Trophoblast cell (in vitro differentiated cells and primary cell): ENCODE data around the gene STAMBP.

Source experiments
- DNase-seq, 2 donors: peaks; one replicate each; pipeline ENCODE4 v3.0.0-alpha.2; 2016
- H2AFZ ChIP-seq: 2 replicates; pipeline ENCODE4 v1.6.1; 2013; ENCODE audit warnings: low read length, moderate library complexity, mild to moderate bottlenecking; ENCODE audit not compliant: insufficient read depth, poor library complexity
- H2AK5ac ChIP-seq: 2 replicates; pipeline ENCODE4 v1.6.1; 2013; ENCODE audit warnings: mild to moderate bottlenecking, low read length
- H2BK120ac ChIP-seq: 2 replicates; pipeline ENCODE4 v1.6.1; 2013; ENCODE audit warnings: low read length, mild to moderate bottlenecking, moderate library complexity; ENCODE audit not compliant: insufficient read depth, poor library complexity
- H2BK12ac ChIP-seq: 2 replicates; pipeline ENCODE4 v1.6.1; 2013; ENCODE audit warnings: mild to moderate bottlenecking, low read length, moderate library complexity
- H2BK5ac ChIP-seq: 2 replicates; pipeline ENCODE4 v1.6.1; 2013; ENCODE audit warnings: low read length, low read depth, moderate library complexity, mild to moderate bottlenecking; ENCODE audit not compliant: poor library complexity
- H3K14ac ChIP-seq: 2 replicates; pipeline ENCODE4 v1.6.1; 2013; ENCODE audit warnings: mild to moderate bottlenecking, low read length
- H3K18ac ChIP-seq: 2 replicates; pipeline ENCODE4 v1.6.1; 2013; ENCODE audit warnings: mild to moderate bottlenecking, low read length
- H3K23ac ChIP-seq: 2 replicates; pipeline ENCODE4 v1.6.1; 2013; ENCODE audit warnings: low read length
- H3K27ac ChIP-seq: 2 replicates; pipeline ENCODE4 v1.5.1; 2013; ENCODE audit warnings: low read depth, mild to moderate bottlenecking, inconsistent platforms, low read length, moderate library complexity
- H3K27me3 ChIP-seq: 2 replicates; pipeline ENCODE4 v1.6.1; 2013; ENCODE audit warnings: inconsistent platforms, mild to moderate bottlenecking, low read length, moderate library complexity; ENCODE audit not compliant: insufficient read depth
- H3K36me3 ChIP-seq, 2 experiments: 1 replicate in 1 of 2; 2 replicates in 1 of 2; pipeline ENCODE4 v1.6.1; 2013; ENCODE audit warnings: low read length in 2 of 2, mild to moderate bottlenecking in 2 of 2, moderate library complexity in 1 of 2; ENCODE audit not compliant: insufficient read depth in 2 of 2, control insufficient read depth in 1 of 2
- H3K4ac ChIP-seq: 2 replicates; pipeline ENCODE4 v1.6.1; 2013; ENCODE audit warnings: low read depth, mild to moderate bottlenecking, low read length, moderate library complexity
- H3K4me1 ChIP-seq, 2 experiments: 1 replicate in 1 of 2; 2 replicates in 1 of 2; pipeline ENCODE4 v1.6.1; 2013; ENCODE audit warnings: low read length in 2 of 2, mild to moderate bottlenecking in 2 of 2, moderate library complexity in 1 of 2; ENCODE audit not compliant: insufficient read depth in 2 of 2, control insufficient read depth in 1 of 2
- H3K4me2 ChIP-seq: 2 replicates; pipeline ENCODE4 v1.6.1; 2013; ENCODE audit warnings: inconsistent platforms, mild to moderate bottlenecking, low read length, moderate library complexity
- H3K4me3 ChIP-seq: 2 replicates; pipeline ENCODE4 v1.5.1; 2013; ENCODE audit warnings: mild to moderate bottlenecking, low read depth, low read length, inconsistent platforms
- H3K79me1 ChIP-seq: one replicate; pipeline ENCODE4 v1.6.1; 2013; ENCODE audit warnings: low read length
- H3K79me2 ChIP-seq: 2 replicates; pipeline ENCODE4 v1.6.1; 2013; ENCODE audit warnings: low read length, mild to moderate bottlenecking; ENCODE audit not compliant: control insufficient read depth, insufficient read depth, poor library complexity
- H3K9ac ChIP-seq: 2 replicates; pipeline ENCODE4 v1.6.1; 2013; ENCODE audit warnings: mild to moderate bottlenecking, low read length
- H3K9me3 ChIP-seq: 2 replicates; pipeline ENCODE4 v1.6.1; 2013; ENCODE audit warnings: low read depth, mild to moderate bottlenecking, control low read depth, inconsistent platforms, low read length; ENCODE audit not compliant: insufficient read depth
- H4K12ac ChIP-seq: 2 replicates; pipeline ENCODE4 v1.6.1; 2013; ENCODE audit warnings: low read depth, mild to moderate bottlenecking, low read length, moderate library complexity
- H4K8ac ChIP-seq: 2 replicates; pipeline ENCODE4 v1.6.1; 2013; ENCODE audit warnings: low read depth, mild to moderate bottlenecking, low read length, moderate library complexity
- H4K91ac ChIP-seq: one replicate; pipeline ENCODE4 v1.6.1; 2013; ENCODE audit warnings: low read depth, mild to moderate bottlenecking, low read length, moderate library complexity
- WGBS: extraction: QIAGEN DNeasy Blood & Tissue Kit; methylation state at CpG from one replicate; pipeline ENCODE4 v1.1.7; 2013; ENCODE audit warnings: missing lambda C conversion rate; ENCODE audit not compliant: insufficient read length, insufficient coverage; ENCODE audit errors: extremely low coverage; 5-methylcytosine and 5-hydroxymethylcytosine counted together

Gene STAMBP

GRCh38 chr2:73859721-73860586 lies 31.2 kb downstream of the STAMBP start:
- H2AFZ ChIP-seq = no peak overlapping the region
- no peaks in the 10 kb centered on the region for H3K79me2 ChIP-seq
- H3K4me3 ChIP-seq = no peak overlapping the region
- H4K91ac ChIP-seq = no peak overlapping the region
- H2BK5ac ChIP-seq = no peak overlapping the region
- no peak overlapping the region for H4K8ac ChIP-seq
- no peak overlapping the region for H2BK12ac ChIP-seq
- no peaks in the 10 kb centered on the region for H3K79me1 ChIP-seq
- no peak overlapping the region for H3K18ac ChIP-seq
- H3K36me3 ChIP-seq = peaks cover 9 to 44% of the 10 kb centered on the region in 2 experiments
- H3K14ac ChIP-seq = no peak overlapping the region
- no peak overlapping the region for H2BK120ac ChIP-seq
- H3K27me3 ChIP-seq = no peaks in the 10 kb centered on the region
- DNase-seq = peak; percentile 7 to 46
- H3K4me1 ChIP-seq = no peaks in the 10 kb centered on the region
- no peak overlapping the region for H3K4me2 ChIP-seq
- no peak overlapping the region for H3K27ac ChIP-seq
- no peaks in the 10 kb centered on the region for H3K9me3 ChIP-seq
- H2AK5ac ChIP-seq = no peak overlapping the region
- no peak overlapping the region for H3K9ac ChIP-seq
- H3K4ac ChIP-seq = no peak overlapping the region
- no peak overlapping the region for H3K23ac ChIP-seq
- H4K12ac ChIP-seq = no peak overlapping the region
- WGBS = no CpG with 5 or more reads among the region's 6 CpGs

- no peak overlapping the region for H4K91ac ChIP-seq
- H3K36me3 ChIP-seq = peaks cover 9 to 35% of the 10 kb centered on the region in 2 experiments
- no CpG with 5 or more reads among the region's 2 CpGs for WGBS
Measured at GRCh38 chr2:73862987-73863386, 34.2 kb downstream of the STAMBP start.

GRCh38 chr2:73868204-73868978 lies 39.6 kb downstream of the STAMBP start:
- no peaks in the 10 kb centered on the region for H3K4me1 ChIP-seq
- H3K4ac ChIP-seq = no peak overlapping the region
- H3K14ac ChIP-seq = no peak overlapping the region
- no peak overlapping the region for H2AK5ac ChIP-seq
- H3K79me1 ChIP-seq = no peaks in the 10 kb centered on the region
- H4K12ac ChIP-seq = no peak overlapping the region
- H2BK5ac ChIP-seq = no peak overlapping the region
- no peak overlapping the region for H3K9ac ChIP-seq
- H3K79me2 ChIP-seq = no peaks in the 10 kb centered on the region
- no peak overlapping the region for H3K4me2 ChIP-seq
- no peak overlapping the region for H4K8ac ChIP-seq
- H2BK12ac ChIP-seq = no peak overlapping the region
- H4K91ac ChIP-seq = no peak overlapping the region
- no CpG with 5 or more reads among the region's 9 CpGs for WGBS
- peaks cover 4% of the 10 kb centered on the region for H3K9me3 ChIP-seq
- H3K27ac ChIP-seq = no peak overlapping the region
- peak in 1 of 2 donors; percentile 28 for DNase-seq
- no peaks in the 10 kb centered on the region for H3K27me3 ChIP-seq
- no peak overlapping the region for H2AFZ ChIP-seq
- peaks cover 7 to 20% of the 10 kb centered on the region in 2 experiments for H3K36me3 ChIP-seq
- no peak overlapping the region for H3K23ac ChIP-seq
- no peak overlapping the region for H2BK120ac ChIP-seq
- H3K18ac ChIP-seq = no peak overlapping the region
- H3K4me3 ChIP-seq = no peak overlapping the region

More at GRCh38 chr2:73862987-73863386, 34.2 kb downstream of the STAMBP start:
- DNase-seq = no peak
- Histone ChIP-seq H2BK120ac (no peak overlapping the region), H2AFZ (no peak overlapping the region), H3K27me3 (no peaks in the 10 kb centered on the region), H3K14ac (no peak overlapping the region), H3K4me3 (no peak overlapping the region), H3K9me3 (peaks cover 4% of the 10 kb centered on the region), H4K8ac (no peak overlapping the region), H2BK12ac (no peak overlapping the region), H3K27ac (no peak overlapping the region), H3K9ac (no peak overlapping the region), H3K4me2 (no peak overlapping the region), H3K4ac (no peak overlapping the region), H2AK5ac (no peak overlapping the region), H3K79me1 (no peaks in the 10 kb centered on the region), H3K79me2 (no peaks in the 10 kb centered on the region), H3K18ac (no peak overlapping the region), H4K12ac (no peak overlapping the region), H3K4me1 (no peaks in the 10 kb centered on the region), H2BK5ac (no peak overlapping the region), H3K23ac (no peak overlapping the region)

GRCh38 chr2:73870084-73870483 lies 41.3 kb downstream of the STAMBP start:
- WGBS = no CpG with 5 or more reads among the region's 4 CpGs
- H3K14ac ChIP-seq = no peak overlapping the region

More at GRCh38 chr2:73870084-73870483, 41.3 kb downstream of the STAMBP start:
- Histone ChIP-seq H3K79me2 (no peaks in the 10 kb centered on the region), H2BK120ac (no peak overlapping the region), H4K12ac (no peak overlapping the region), H2BK12ac (no peak overlapping the region), H3K27ac (no peak overlapping the region), H2AFZ (no peak overlapping the region), H3K4me1 (no peaks in the 10 kb centered on the region), H3K18ac (no peak overlapping the region), H2BK5ac (no peak overlapping the region), H3K9ac (no peak overlapping the region), H3K79me1 (no peaks in the 10 kb centered on the region), H3K4me3 (no peak overlapping the region), H3K36me3 (peaks cover 0 to 12% of the 10 kb centered on the region in 2 experiments), H2AK5ac (no peak overlapping the region), H3K4me2 (no peak overlapping the region), H3K9me3 (peaks cover 4% of the 10 kb centered on the region), H3K23ac (no peak overlapping the region), H3K27me3 (no peaks in the 10 kb centered on the region), H3K4ac (no peak overlapping the region), H4K8ac (no peak overlapping the region), H4K91ac (no peak overlapping the region)
- no peak for DNase-seq
